Measurements from ENCODE around the gene SERINC3. TPM values are rescaled to one million over a fixed set of nuclear protein-coding genes. Genes with fewer than 3 reads are reported as not detected.

SERINC3 gene
- polyA plus RNA-seq, 1 of the 3 experiments (the other 2 are of a cell fraction), result 105 TPM

GRCh38 chr20:44501448-44501847 lies 20.4 kb downstream of the SERINC3 start:
- H3K27ac ChIP-seq (ENCODE audit: low read depth in 2 of 2, low read length in 1 of 2), result peak overlapping the region in 1 of 2 experiments; percentile 56; a peak in 2 of 4 replicates
- whole genome bisulfite sequencing (ENCODE audit: low lambda C conversion rate), result 86% methylated on average over 5 of the region's 5 CpGs
- H3K9ac ChIP-seq, result peak overlapping the region; percentile 17; the same call in 1 of the 2 replicates
- peaks cover 12% of the 10 kb centered on the region; the same call in 1 of the 2 replicates for H3K79me2 ChIP-seq (ENCODE audit: insufficient read depth)
- no peak for DNase-seq
- H3K9me3 ChIP-seq, result no peaks in the 10 kb centered on the region
- H3K4me3 ChIP-seq (ENCODE audit: low read depth in 2 of 2, low read length in 1 of 2), result no peak overlapping the region
- peaks cover 18% of the 10 kb centered on the region for H3F3A ChIP-seq (replicated peaks; ENCODE audit: insufficient read depth)
- no peaks in the 10 kb centered on the region for H3K9me2 ChIP-seq
- no peak for TF ChIP-seq REST (IDR thresholded peaks at IDR 0.05; ENCODE audit: low read depth, low read length)
- no peak for TF ChIP-seq USF1 (IDR thresholded peaks at IDR 0.05; ENCODE audit: borderline replicate concordance, low read depth)
- no peak for TF ChIP-seq GATA2 (CRISPR knock-in tag; IDR thresholded peaks at IDR 0.05)
- TF ChIP-seq NFIC (IDR thresholded peaks at IDR 0.05; ENCODE audit: borderline replicate concordance), result no peak
- peaks cover 0 to 15% of the 10 kb centered on the region in 2 experiments; a peak in 2 of 4 replicates for H3K4me1 ChIP-seq (ENCODE audit: control insufficient read depth in 1 of 2, insufficient read depth in 2 of 2, low read depth in 1 of 2, low read length in 1 of 2)
- CTCF ChIA-PET, result interaction anchor here (1.3 kb wide), 1 partner anchor 109 kb away, joined by 3 read pairs; no protein-coding TSS in a partner anchor
- no peak overlapping the region for H2AFZ ChIP-seq (ENCODE audit: low read depth)
- no peak overlapping the region for H3K4me2 ChIP-seq
- POLR2A ChIA-PET, result no interaction called here
- H3K27me3 ChIP-seq (ENCODE audit: insufficient read depth), result no peaks in the 10 kb centered on the region
- peaks cover 68 to 71% of the 10 kb centered on the region in 2 experiments for H3K36me3 ChIP-seq (replicated peaks in 1 of 2; ENCODE audit: control insufficient read depth in 1 of 2, insufficient read depth in 2 of 2, low read length in 1 of 2)
- no peaks in the 10 kb centered on the region for H4K20me1 ChIP-seq (ENCODE audit: insufficient read depth)

GRCh38 chr20:44500221-44500620 lies 21.6 kb downstream of the SERINC3 start:
- Histone ChIP-seq H3K9me2 (no peaks in the 10 kb centered on the region), H3K4me3 (ENCODE audit: low read depth in 2 of 2, low read length in 1 of 2) (no peak overlapping the region), H3K4me2 (no peak overlapping the region), H3K9ac (no peak overlapping the region), H3F3A (replicated peaks; ENCODE audit: insufficient read depth) (peaks cover 28% of the 10 kb centered on the region), H3K4me1 (ENCODE audit: control insufficient read depth in 1 of 2, insufficient read depth in 2 of 2, low read depth in 1 of 2, low read length in 1 of 2) (peaks cover 0 to 23% of the 10 kb centered on the region in 2 experiments; a peak in 2 of 4 replicates), H2AFZ (ENCODE audit: low read depth) (no peak overlapping the region), H3K27ac (ENCODE audit: low read depth in 2 of 2, low read length in 1 of 2) (peak overlapping the region in 1 of 2 experiments; percentile 100; a peak in 1 of 4 replicates), H3K27me3 (ENCODE audit: insufficient read depth) (no peaks in the 10 kb centered on the region), H3K79me2 (ENCODE audit: insufficient read depth) (peaks cover 12% of the 10 kb centered on the region; the same call in 1 of the 2 replicates), H4K20me1 (ENCODE audit: insufficient read depth) (no peaks in the 10 kb centered on the region), H3K9me3 (no peaks in the 10 kb centered on the region), H3K36me3 (replicated peaks in 1 of 2; ENCODE audit: control insufficient read depth in 1 of 2, insufficient read depth in 2 of 2, low read length in 1 of 2) (peaks cover 59 to 78% of the 10 kb centered on the region in 2 experiments)
- ChIA-PET CTCF (interaction anchor here (1.3 to 1.5 kb wide), 2 partner anchors 110 kb away, joined by 3 to 5 read pairs; no protein-coding TSS in a partner anchor), POLR2A (no interaction called here)
- DNase-seq, result no peak
- TF ChIP-seq, protein P1, sequence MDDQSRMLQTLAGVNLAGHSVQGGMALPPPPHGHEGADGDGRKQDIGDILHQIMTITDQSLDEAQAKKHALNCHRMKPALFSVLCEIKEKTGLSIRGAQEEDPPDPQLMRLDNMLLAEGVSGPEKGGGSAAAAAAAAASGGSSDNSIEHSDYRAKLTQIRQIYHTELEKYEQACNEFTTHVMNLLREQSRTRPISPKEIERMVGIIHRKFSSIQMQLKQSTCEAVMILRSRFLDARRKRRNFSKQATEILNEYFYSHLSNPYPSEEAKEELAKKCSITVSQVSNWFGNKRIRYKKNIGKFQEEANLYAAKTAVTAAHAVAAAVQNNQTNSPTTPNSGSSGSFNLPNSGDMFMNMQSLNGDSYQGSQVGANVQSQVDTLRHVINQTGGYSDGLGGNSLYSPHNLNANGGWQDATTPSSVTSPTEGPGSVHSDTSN (IDR thresholded peaks at IDR 0.05), result no peak
- TF ChIP-seq NRF1 (IDR thresholded peaks at IDR 0.05; ENCODE audit: low read depth, low read length), result no peak
- no peak for TF ChIP-seq NFIC (IDR thresholded peaks at IDR 0.05; ENCODE audit: borderline replicate concordance)
- TF ChIP-seq GABPA (IDR thresholded peaks at IDR 0.05; ENCODE audit: low read depth), result no peak
- TF ChIP-seq, protein P2, sequence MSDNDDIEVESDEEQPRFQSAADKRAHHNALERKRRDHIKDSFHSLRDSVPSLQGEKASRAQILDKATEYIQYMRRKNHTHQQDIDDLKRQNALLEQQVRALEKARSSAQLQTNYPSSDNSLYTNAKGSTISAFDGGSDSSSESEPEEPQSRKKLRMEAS (IDR thresholded peaks at IDR 0.05; ENCODE audit: low read depth), result no peak
- TF ChIP-seq ELF1 (IDR thresholded peaks at IDR 0.05), result no peak
- no peak for TF ChIP-seq POLR2AphosphoS5 (IDR thresholded peaks at IDR 0.05; ENCODE audit: low read depth, low read length)
- no peak for TF ChIP-seq FOSL2 (IDR thresholded peaks at IDR 0.05; ENCODE audit: borderline replicate concordance, low read depth)
- TF ChIP-seq GATA2 (CRISPR knock-in tag; IDR thresholded peaks at IDR 0.05), result no peak
- TF ChIP-seq JUND (IDR thresholded peaks at IDR 0.05), result no peak
- no peak for TF ChIP-seq FOXJ3 (CRISPR knock-in tag; IDR thresholded peaks at IDR 0.05)
- TF ChIP-seq RFX5 (IDR thresholded peaks at IDR 0.05; ENCODE audit: low read length), result no peak
- TF ChIP-seq MEF2A (IDR thresholded peaks at IDR 0.05; ENCODE audit: borderline replicate concordance, low read depth), result no peak
- TF ChIP-seq MXI1 (IDR thresholded peaks at IDR 0.05; ENCODE audit: low read depth, low read length), result no peak
- TF ChIP-seq, protein P3, sequence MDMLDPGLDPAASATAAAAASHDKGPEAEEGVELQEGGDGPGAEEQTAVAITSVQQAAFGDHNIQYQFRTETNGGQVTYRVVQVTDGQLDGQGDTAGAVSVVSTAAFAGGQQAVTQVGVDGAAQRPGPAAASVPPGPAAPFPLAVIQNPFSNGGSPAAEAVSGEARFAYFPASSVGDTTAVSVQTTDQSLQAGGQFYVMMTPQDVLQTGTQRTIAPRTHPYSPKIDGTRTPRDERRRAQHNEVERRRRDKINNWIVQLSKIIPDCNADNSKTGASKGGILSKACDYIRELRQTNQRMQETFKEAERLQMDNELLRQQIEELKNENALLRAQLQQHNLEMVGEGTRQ (IDR thresholded peaks at IDR 0.05; ENCODE audit: borderline replicate concordance, low read depth, low read length), result no peak
- TF ChIP-seq, protein P4, sequence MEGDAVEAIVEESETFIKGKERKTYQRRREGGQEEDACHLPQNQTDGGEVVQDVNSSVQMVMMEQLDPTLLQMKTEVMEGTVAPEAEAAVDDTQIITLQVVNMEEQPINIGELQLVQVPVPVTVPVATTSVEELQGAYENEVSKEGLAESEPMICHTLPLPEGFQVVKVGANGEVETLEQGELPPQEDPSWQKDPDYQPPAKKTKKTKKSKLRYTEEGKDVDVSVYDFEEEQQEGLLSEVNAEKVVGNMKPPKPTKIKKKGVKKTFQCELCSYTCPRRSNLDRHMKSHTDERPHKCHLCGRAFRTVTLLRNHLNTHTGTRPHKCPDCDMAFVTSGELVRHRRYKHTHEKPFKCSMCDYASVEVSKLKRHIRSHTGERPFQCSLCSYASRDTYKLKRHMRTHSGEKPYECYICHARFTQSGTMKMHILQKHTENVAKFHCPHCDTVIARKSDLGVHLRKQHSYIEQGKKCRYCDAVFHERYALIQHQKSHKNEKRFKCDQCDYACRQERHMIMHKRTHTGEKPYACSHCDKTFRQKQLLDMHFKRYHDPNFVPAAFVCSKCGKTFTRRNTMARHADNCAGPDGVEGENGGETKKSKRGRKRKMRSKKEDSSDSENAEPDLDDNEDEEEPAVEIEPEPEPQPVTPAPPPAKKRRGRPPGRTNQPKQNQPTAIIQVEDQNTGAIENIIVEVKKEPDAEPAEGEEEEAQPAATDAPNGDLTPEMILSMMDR (IDR thresholded peaks at IDR 0.05), result no peak
- WGBS (ENCODE audit: low lambda C conversion rate), result 89% methylated on average over 3 of the region's 3 CpGs

All from SK-N-SH (cell line).